ENCODE results near the gene UCHL1. TPM values are rescaled to one million over a fixed set of nuclear protein-coding genes. Genes with fewer than 3 reads are reported as not detected.

UCHL1 gene
- polyA plus RNA-seq, 1 donor from 2014 or later, result 5,099 TPM

- Histone ChIP-seq H2AFZ (ENCODE audit: low read depth, low read length) (no peak overlapping the region), H3F3A (ENCODE audit: insufficient read depth, low read length, poor library complexity, severe bottlenecking) (peaks cover under 1% of the 10 kb centered on the region), H3K4me3 (ENCODE audit: low read length) (no peak overlapping the region), H4K20me1 (ENCODE audit: insufficient read depth) (peaks cover 24% of the 10 kb centered on the region), H3K9ac (ENCODE audit: low read length) (no peak overlapping the region), H3K27ac (ENCODE audit: low read length) (no peak overlapping the region), H3K9me2 (ENCODE audit: insufficient read depth, low read length) (no peaks in the 10 kb centered on the region), H3K9me3 (ENCODE audit: low read length) (no peaks in the 10 kb centered on the region), H3K79me2 (replicated peaks; ENCODE audit: insufficient read depth, low read length) (peaks cover 21% of the 10 kb centered on the region), H3K36me3 (ENCODE audit: insufficient read depth, low read length) (peaks cover 41% of the 10 kb centered on the region), H3K4me2 (ENCODE audit: low read length) (no peak overlapping the region), H3K27me3 (ENCODE audit: insufficient read depth, low read depth, low read length) (no peaks in the 10 kb centered on the region)
- TF ChIP-seq POLR2AphosphoS5 (IDR thresholded peaks at IDR 0.05) (peak; percentile 5), RAD21 (conservative IDR thresholded peaks at IDR 0.05) (no peak)
These were observed 7.5 kb downstream of the UCHL1 start for GRCh38 chr4:41264212-41264611.

GRCh38 chr4:41267997-41268396, 11.3 kb downstream of the UCHL1 start:
- Histone ChIP-seq H3K9ac (ENCODE audit: low read length) (no peak overlapping the region), H3K4me3 (ENCODE audit: low read length) (no peak overlapping the region), H3K27me3 (ENCODE audit: insufficient read depth, low read depth, low read length) (no peaks in the 10 kb centered on the region), H3K9me2 (ENCODE audit: insufficient read depth, low read length) (no peaks in the 10 kb centered on the region), H3K36me3 (ENCODE audit: insufficient read depth, low read length) (peaks cover 17% of the 10 kb centered on the region), H3K9me3 (ENCODE audit: low read length) (no peaks in the 10 kb centered on the region), H3F3A (ENCODE audit: insufficient read depth, low read length, poor library complexity, severe bottlenecking) (no peaks in the 10 kb centered on the region), H3K27ac (ENCODE audit: low read length) (no peak overlapping the region), H3K79me2 (replicated peaks; ENCODE audit: insufficient read depth, low read length) (no peaks in the 10 kb centered on the region), H4K20me1 (ENCODE audit: insufficient read depth) (no peaks in the 10 kb centered on the region), H3K4me2 (ENCODE audit: low read length) (no peak overlapping the region), H2AFZ (ENCODE audit: low read depth, low read length) (no peak overlapping the region)
- no peak for TF ChIP-seq TAF1 (IDR thresholded peaks at IDR 0.05; ENCODE audit: low read depth)
- TF ChIP-seq EP300 (conservative IDR thresholded peaks at IDR 0.05; ENCODE audit: poor library complexity, severe bottlenecking), result no peak
- TF ChIP-seq REST (IDR thresholded peaks at IDR 0.05; ENCODE audit: borderline replicate concordance), result no peak
- no peak for TF ChIP-seq EZH2 (IDR thresholded peaks at IDR 0.05; ENCODE audit: borderline replicate concordance, insufficient read depth, low read length, poor library complexity, severe bottlenecking)
- TF ChIP-seq, protein P1, sequence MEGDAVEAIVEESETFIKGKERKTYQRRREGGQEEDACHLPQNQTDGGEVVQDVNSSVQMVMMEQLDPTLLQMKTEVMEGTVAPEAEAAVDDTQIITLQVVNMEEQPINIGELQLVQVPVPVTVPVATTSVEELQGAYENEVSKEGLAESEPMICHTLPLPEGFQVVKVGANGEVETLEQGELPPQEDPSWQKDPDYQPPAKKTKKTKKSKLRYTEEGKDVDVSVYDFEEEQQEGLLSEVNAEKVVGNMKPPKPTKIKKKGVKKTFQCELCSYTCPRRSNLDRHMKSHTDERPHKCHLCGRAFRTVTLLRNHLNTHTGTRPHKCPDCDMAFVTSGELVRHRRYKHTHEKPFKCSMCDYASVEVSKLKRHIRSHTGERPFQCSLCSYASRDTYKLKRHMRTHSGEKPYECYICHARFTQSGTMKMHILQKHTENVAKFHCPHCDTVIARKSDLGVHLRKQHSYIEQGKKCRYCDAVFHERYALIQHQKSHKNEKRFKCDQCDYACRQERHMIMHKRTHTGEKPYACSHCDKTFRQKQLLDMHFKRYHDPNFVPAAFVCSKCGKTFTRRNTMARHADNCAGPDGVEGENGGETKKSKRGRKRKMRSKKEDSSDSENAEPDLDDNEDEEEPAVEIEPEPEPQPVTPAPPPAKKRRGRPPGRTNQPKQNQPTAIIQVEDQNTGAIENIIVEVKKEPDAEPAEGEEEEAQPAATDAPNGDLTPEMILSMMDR (IDR thresholded peaks at IDR 0.05; ENCODE audit: poor library complexity, severe bottlenecking), result no peak
- TF ChIP-seq POLR2AphosphoS5 (IDR thresholded peaks at IDR 0.05), result no peak

DNA sequence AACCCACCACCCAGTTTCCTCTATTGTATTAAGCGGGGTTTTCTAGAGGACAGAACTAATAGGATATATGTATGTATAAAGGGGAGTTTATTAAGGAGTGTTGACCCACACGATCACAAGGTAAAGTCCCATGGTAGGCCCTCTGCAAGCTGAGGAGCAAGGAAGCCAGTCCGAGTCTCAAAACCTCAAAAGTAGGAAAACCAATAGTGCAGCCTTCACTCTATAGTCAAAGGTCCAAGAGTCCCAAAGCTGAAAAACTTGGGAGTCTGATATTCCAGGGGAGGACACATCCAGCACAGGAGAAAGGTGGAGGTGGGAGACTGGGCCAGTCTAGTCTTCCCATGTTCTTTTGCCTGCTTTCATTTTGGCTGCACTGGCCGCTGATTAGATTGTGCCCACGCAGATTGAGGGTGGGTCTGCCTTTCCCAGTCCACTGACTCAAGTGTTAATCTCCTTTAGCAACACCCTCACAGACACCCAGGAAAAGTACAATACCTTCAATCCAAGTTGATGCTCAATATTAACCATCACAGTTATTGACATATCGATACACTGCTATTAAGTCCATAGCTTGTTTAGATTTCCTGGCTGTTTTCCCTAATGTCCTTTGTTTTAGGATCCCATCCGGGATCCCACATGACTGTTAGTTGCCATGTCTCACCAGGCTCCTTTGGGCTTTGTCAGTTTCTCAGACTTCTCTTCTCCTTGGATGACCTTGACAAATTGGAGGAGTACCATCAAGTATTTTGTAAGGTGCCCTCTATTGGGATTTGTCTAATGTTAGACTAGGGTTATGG, 12.2 kb downstream of the UCHL1 start:
- Histone ChIP-seq H2AFZ (ENCODE audit: low read depth, low read length) (no peak overlapping the region), H3K27me3 (ENCODE audit: insufficient read depth, low read depth, low read length) (no peaks in the 10 kb centered on the region), H3F3A (ENCODE audit: insufficient read depth, low read length, poor library complexity, severe bottlenecking) (no peaks in the 10 kb centered on the region), H3K4me3 (ENCODE audit: low read length) (no peak overlapping the region), H3K36me3 (ENCODE audit: insufficient read depth, low read length) (peaks cover 8% of the 10 kb centered on the region), H3K9me2 (ENCODE audit: insufficient read depth, low read length) (no peaks in the 10 kb centered on the region), H3K9me3 (ENCODE audit: low read length) (no peaks in the 10 kb centered on the region), H3K79me2 (replicated peaks; ENCODE audit: insufficient read depth, low read length) (no peaks in the 10 kb centered on the region), H3K27ac (ENCODE audit: low read length) (no peak overlapping the region), H3K4me2 (ENCODE audit: low read length) (no peak overlapping the region), H3K9ac (ENCODE audit: low read length) (no peak overlapping the region), H4K20me1 (ENCODE audit: insufficient read depth) (no peaks in the 10 kb centered on the region)
- TF ChIP-seq POLR2AphosphoS5 (IDR thresholded peaks at IDR 0.05) (no peak), MXI1 (conservative IDR thresholded peaks at IDR 0.05; ENCODE audit: poor library complexity, severe bottlenecking) (no peak), RAD21 (conservative IDR thresholded peaks at IDR 0.05) (no peak), EZH2 (IDR thresholded peaks at IDR 0.05; ENCODE audit: borderline replicate concordance, insufficient read depth, low read length, poor library complexity, severe bottlenecking) (no peak), SMC3 (conservative IDR thresholded peaks at IDR 0.05; ENCODE audit: poor library complexity) (no peak), TAF1 (IDR thresholded peaks at IDR 0.05; ENCODE audit: low read depth) (no peak)
